Measurements from ENCODE around the gene DGKD.

DGKD gene

GRCh38 chr2:233456934-233457333, 102.6 kb downstream of the DGKD start:
- Histone ChIP-seq H3K79me1 (ENCODE audit: low read length) (no peaks in the 10 kb centered on the region), H3K4me1 (ENCODE audit: control insufficient read depth, low read depth, low read length) (no peaks in the 10 kb centered on the region), H3K36me3 (ENCODE audit: control insufficient read depth, insufficient read depth, low read length) (no peaks in the 10 kb centered on the region), H2BK15ac (replicated peaks; ENCODE audit: low read depth) (no peak overlapping the region), H3K9ac (ENCODE audit: low read length) (no peak overlapping the region), H4K5ac (ENCODE audit: low read length) (no peak overlapping the region), H3K27ac (ENCODE audit: low read depth, low read length) (no peak overlapping the region), H2AK5ac (ENCODE audit: low read length) (no peak overlapping the region), H2BK5ac (ENCODE audit: low read length) (no peak overlapping the region), H3K79me2 (ENCODE audit: control insufficient read depth, insufficient read depth, low read length) (no peaks in the 10 kb centered on the region), H3K4me2 (ENCODE audit: low read length) (no peak overlapping the region), H3K27me3 (ENCODE audit: insufficient read depth, low read length, poor library complexity) (no peaks in the 10 kb centered on the region), H3K4me3 (ENCODE audit: low read length) (no peak overlapping the region), H3K56ac (ENCODE audit: low read length) (no peak overlapping the region), H3K23ac (ENCODE audit: low read length) (no peak overlapping the region), H2BK120ac (ENCODE audit: low read depth, low read length) (no peak overlapping the region), H4K8ac (ENCODE audit: low read depth, low read length) (no peak overlapping the region), H3K4ac (ENCODE audit: low read depth, low read length) (no peak overlapping the region), H3K18ac (ENCODE audit: low read length) (no peak overlapping the region)
- no CpG with 5 or more reads among the region's 5 CpGs for WGBS (ENCODE audit: extremely low coverage, insufficient coverage, low lambda C conversion rate)
- DNase-seq, result peak; percentile 39

- no peak for DNase-seq
- Histone ChIP-seq H2BK120ac (ENCODE audit: low read depth, low read length) (no peak overlapping the region), H2AK5ac (ENCODE audit: low read length) (no peak overlapping the region), H3K9ac (ENCODE audit: low read length) (no peak overlapping the region), H3K4me2 (ENCODE audit: low read length) (no peak overlapping the region), H3K23ac (ENCODE audit: low read length) (no peak overlapping the region), H2BK5ac (ENCODE audit: low read length) (no peak overlapping the region), H3K79me1 (ENCODE audit: low read length) (no peaks in the 10 kb centered on the region), H3K56ac (ENCODE audit: low read length) (no peak overlapping the region), H4K5ac (ENCODE audit: low read length) (no peak overlapping the region), H3K27me3 (ENCODE audit: insufficient read depth, low read length, poor library complexity) (no peaks in the 10 kb centered on the region), H3K4me1 (ENCODE audit: control insufficient read depth, low read depth, low read length) (no peaks in the 10 kb centered on the region), H3K18ac (ENCODE audit: low read length) (no peak overlapping the region), H2BK15ac (replicated peaks; ENCODE audit: low read depth) (no peak overlapping the region), H3K36me3 (ENCODE audit: control insufficient read depth, insufficient read depth, low read length) (no peaks in the 10 kb centered on the region), H4K8ac (ENCODE audit: low read depth, low read length) (no peak overlapping the region), H3K79me2 (ENCODE audit: control insufficient read depth, insufficient read depth, low read length) (no peaks in the 10 kb centered on the region), H3K4ac (ENCODE audit: low read depth, low read length) (no peak overlapping the region), H3K4me3 (ENCODE audit: low read length) (no peak overlapping the region), H3K27ac (ENCODE audit: low read depth, low read length) (no peak overlapping the region)
- WGBS (ENCODE audit: extremely low coverage, insufficient coverage, low lambda C conversion rate), result no CpG with 5 or more reads among the region's 5 CpGs
These were observed 103.1 kb downstream of the DGKD start for GRCh38 chr2:233457356-233457755.

GRCh38 chr2:233458031-233458610, 103.8 kb downstream of the DGKD start:
- no peaks in the 10 kb centered on the region for H3K4me1 ChIP-seq (ENCODE audit: control insufficient read depth, low read depth, low read length)
- H3K23ac ChIP-seq (ENCODE audit: low read length), result no peak overlapping the region
- no peak overlapping the region for H2BK120ac ChIP-seq (ENCODE audit: low read depth, low read length)
- H2BK15ac ChIP-seq (replicated peaks; ENCODE audit: low read depth), result no peak overlapping the region
- no peak overlapping the region for H4K8ac ChIP-seq (ENCODE audit: low read depth, low read length)
- no peak for DNase-seq
- H3K27ac ChIP-seq (ENCODE audit: low read depth, low read length), result no peak overlapping the region
- no peaks in the 10 kb centered on the region for H3K79me1 ChIP-seq (ENCODE audit: low read length)
- H2AK5ac ChIP-seq (ENCODE audit: low read length), result no peak overlapping the region
- H3K36me3 ChIP-seq (ENCODE audit: control insufficient read depth, insufficient read depth, low read length), result no peaks in the 10 kb centered on the region
- H2BK5ac ChIP-seq (ENCODE audit: low read length), result no peak overlapping the region
- no peak overlapping the region for H3K18ac ChIP-seq (ENCODE audit: low read length)
- no peaks in the 10 kb centered on the region for H3K79me2 ChIP-seq (ENCODE audit: control insufficient read depth, insufficient read depth, low read length)
- H3K4me2 ChIP-seq (ENCODE audit: low read length), result no peak overlapping the region
- no peak overlapping the region for H4K5ac ChIP-seq (ENCODE audit: low read length)
- no CpG with 5 or more reads among the region's 20 CpGs for WGBS (ENCODE audit: extremely low coverage, insufficient coverage, low lambda C conversion rate)
- no peak overlapping the region for H3K4ac ChIP-seq (ENCODE audit: low read depth, low read length)
- no peaks in the 10 kb centered on the region for H3K27me3 ChIP-seq (ENCODE audit: insufficient read depth, low read length, poor library complexity)
- no peak overlapping the region for H3K9ac ChIP-seq (ENCODE audit: low read length)
- H3K4me3 ChIP-seq (ENCODE audit: low read length), result no peak overlapping the region
- H3K56ac ChIP-seq (ENCODE audit: low read length), result no peak overlapping the region

- no peak overlapping the region for H3K4ac ChIP-seq (ENCODE audit: low read depth, low read length)
- H3K79me1 ChIP-seq (ENCODE audit: low read length), result no peaks in the 10 kb centered on the region
- no peak overlapping the region for H3K4me3 ChIP-seq (ENCODE audit: low read length)
- H3K4me2 ChIP-seq (ENCODE audit: low read length), result no peak overlapping the region
- H3K18ac ChIP-seq (ENCODE audit: low read length), result no peak overlapping the region
- no peak overlapping the region for H2AK5ac ChIP-seq (ENCODE audit: low read length)
- H3K27ac ChIP-seq (ENCODE audit: low read depth, low read length), result no peak overlapping the region
- H4K8ac ChIP-seq (ENCODE audit: low read depth, low read length), result no peak overlapping the region
- no peak overlapping the region for H3K9ac ChIP-seq (ENCODE audit: low read length)
- no peak overlapping the region for H2BK5ac ChIP-seq (ENCODE audit: low read length)
- H3K23ac ChIP-seq (ENCODE audit: low read length), result no peak overlapping the region
- H3K4me1 ChIP-seq (ENCODE audit: control insufficient read depth, low read depth, low read length), result no peaks in the 10 kb centered on the region
- H4K5ac ChIP-seq (ENCODE audit: low read length), result no peak overlapping the region
- no peaks in the 10 kb centered on the region for H3K36me3 ChIP-seq (ENCODE audit: control insufficient read depth, insufficient read depth, low read length)
- no CpG with 5 or more reads among the region's 8 CpGs for WGBS (ENCODE audit: extremely low coverage, insufficient coverage, low lambda C conversion rate)
- H3K56ac ChIP-seq (ENCODE audit: low read length), result no peak overlapping the region
- H2BK15ac ChIP-seq (replicated peaks; ENCODE audit: low read depth), result no peak overlapping the region
- no peaks in the 10 kb centered on the region for H3K27me3 ChIP-seq (ENCODE audit: insufficient read depth, low read length, poor library complexity)
- DNase-seq, result no peak
- no peaks in the 10 kb centered on the region for H3K79me2 ChIP-seq (ENCODE audit: control insufficient read depth, insufficient read depth, low read length)
- H2BK120ac ChIP-seq (ENCODE audit: low read depth, low read length), result no peak overlapping the region
These were observed 104.5 kb downstream of the DGKD start for GRCh38 chr2:233458826-233459225.

GRCh38 chr2:233459426-233459825, 105.1 kb downstream of the DGKD start:
- Histone ChIP-seq H3K18ac (ENCODE audit: low read length) (no peak overlapping the region), H3K79me1 (ENCODE audit: low read length) (no peaks in the 10 kb centered on the region), H3K36me3 (ENCODE audit: control insufficient read depth, insufficient read depth, low read length) (no peaks in the 10 kb centered on the region), H3K27me3 (ENCODE audit: insufficient read depth, low read length, poor library complexity) (no peaks in the 10 kb centered on the region), H3K4me2 (ENCODE audit: low read length) (no peak overlapping the region), H2BK5ac (ENCODE audit: low read length) (no peak overlapping the region), H3K23ac (ENCODE audit: low read length) (no peak overlapping the region), H3K4me1 (ENCODE audit: control insufficient read depth, low read depth, low read length) (no peaks in the 10 kb centered on the region), H3K56ac (ENCODE audit: low read length) (no peak overlapping the region), H3K4ac (ENCODE audit: low read depth, low read length) (no peak overlapping the region), H4K5ac (ENCODE audit: low read length) (no peak overlapping the region), H2AK5ac (ENCODE audit: low read length) (no peak overlapping the region), H3K79me2 (ENCODE audit: control insufficient read depth, insufficient read depth, low read length) (no peaks in the 10 kb centered on the region), H3K4me3 (ENCODE audit: low read length) (no peak overlapping the region), H2BK120ac (ENCODE audit: low read depth, low read length) (no peak overlapping the region), H3K9ac (ENCODE audit: low read length) (no peak overlapping the region), H4K8ac (ENCODE audit: low read depth, low read length) (no peak overlapping the region), H2BK15ac (replicated peaks; ENCODE audit: low read depth) (no peak overlapping the region), H3K27ac (ENCODE audit: low read depth, low read length) (no peak overlapping the region)
- no CpG with 5 or more reads among the region's 10 CpGs for WGBS (ENCODE audit: extremely low coverage, insufficient coverage, low lambda C conversion rate)
- no peak for DNase-seq

GRCh38 chr2:233460726-233461441, 106.6 kb downstream of the DGKD start:
- Histone ChIP-seq H3K27ac (ENCODE audit: low read depth, low read length) (no peak overlapping the region), H2BK5ac (ENCODE audit: low read length) (no peak overlapping the region), H3K23ac (ENCODE audit: low read length) (no peak overlapping the region), H3K36me3 (ENCODE audit: control insufficient read depth, insufficient read depth, low read length) (no peaks in the 10 kb centered on the region), H3K79me1 (ENCODE audit: low read length) (no peaks in the 10 kb centered on the region), H3K56ac (ENCODE audit: low read length) (no peak overlapping the region), H2BK15ac (replicated peaks; ENCODE audit: low read depth) (no peak overlapping the region), H3K27me3 (ENCODE audit: insufficient read depth, low read length, poor library complexity) (no peaks in the 10 kb centered on the region), H2BK120ac (ENCODE audit: low read depth, low read length) (no peak overlapping the region), H3K18ac (ENCODE audit: low read length) (no peak overlapping the region), H3K4me1 (ENCODE audit: control insufficient read depth, low read depth, low read length) (no peaks in the 10 kb centered on the region), H3K4ac (ENCODE audit: low read depth, low read length) (no peak overlapping the region), H3K9ac (ENCODE audit: low read length) (no peak overlapping the region), H3K4me3 (ENCODE audit: low read length) (no peak overlapping the region), H4K8ac (ENCODE audit: low read depth, low read length) (no peak overlapping the region), H4K5ac (ENCODE audit: low read length) (no peak overlapping the region), H3K79me2 (ENCODE audit: control insufficient read depth, insufficient read depth, low read length) (no peaks in the 10 kb centered on the region), H3K4me2 (ENCODE audit: low read length) (no peak overlapping the region), H2AK5ac (ENCODE audit: low read length) (no peak overlapping the region)
- no peak for DNase-seq
- WGBS (ENCODE audit: extremely low coverage, insufficient coverage, low lambda C conversion rate), result no CpG with 5 or more reads among the region's 32 CpGs

Measured in mesendoderm (in vitro differentiated cells).